Measurements from ENCODE around the gene MICB. TPM values are rescaled to one million over a fixed set of nuclear protein-coding genes. Genes with fewer than 3 reads are reported as not detected.

Gene MICB
- total RNA-seq, 1 donor from 2014 or later = 3.7 TPM

- H3K27me3 ChIP-seq (ENCODE audit: control insufficient read depth, insufficient read depth, low read length) = no peaks in the 10 kb centered on the region
- FAIRE-seq = no peak
- no peaks in the 10 kb centered on the region for H3K36me3 ChIP-seq (ENCODE audit: control insufficient read depth, insufficient read depth, low read length)
- TF ChIP-seq, protein P1, sequence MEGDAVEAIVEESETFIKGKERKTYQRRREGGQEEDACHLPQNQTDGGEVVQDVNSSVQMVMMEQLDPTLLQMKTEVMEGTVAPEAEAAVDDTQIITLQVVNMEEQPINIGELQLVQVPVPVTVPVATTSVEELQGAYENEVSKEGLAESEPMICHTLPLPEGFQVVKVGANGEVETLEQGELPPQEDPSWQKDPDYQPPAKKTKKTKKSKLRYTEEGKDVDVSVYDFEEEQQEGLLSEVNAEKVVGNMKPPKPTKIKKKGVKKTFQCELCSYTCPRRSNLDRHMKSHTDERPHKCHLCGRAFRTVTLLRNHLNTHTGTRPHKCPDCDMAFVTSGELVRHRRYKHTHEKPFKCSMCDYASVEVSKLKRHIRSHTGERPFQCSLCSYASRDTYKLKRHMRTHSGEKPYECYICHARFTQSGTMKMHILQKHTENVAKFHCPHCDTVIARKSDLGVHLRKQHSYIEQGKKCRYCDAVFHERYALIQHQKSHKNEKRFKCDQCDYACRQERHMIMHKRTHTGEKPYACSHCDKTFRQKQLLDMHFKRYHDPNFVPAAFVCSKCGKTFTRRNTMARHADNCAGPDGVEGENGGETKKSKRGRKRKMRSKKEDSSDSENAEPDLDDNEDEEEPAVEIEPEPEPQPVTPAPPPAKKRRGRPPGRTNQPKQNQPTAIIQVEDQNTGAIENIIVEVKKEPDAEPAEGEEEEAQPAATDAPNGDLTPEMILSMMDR (IDR thresholded peaks at IDR 0.05; ENCODE audit: insufficient read depth, low read length, severe bottlenecking) = no peak
- H3K4me3 ChIP-seq (ENCODE audit: low read depth, low read length) = no peak overlapping the region
- no peak for DNase-seq (ENCODE audit: low read depth)
Observed at GRCh38 chr6:31466466-31466865, 31.5 kb upstream of the MICB start.

DNA sequence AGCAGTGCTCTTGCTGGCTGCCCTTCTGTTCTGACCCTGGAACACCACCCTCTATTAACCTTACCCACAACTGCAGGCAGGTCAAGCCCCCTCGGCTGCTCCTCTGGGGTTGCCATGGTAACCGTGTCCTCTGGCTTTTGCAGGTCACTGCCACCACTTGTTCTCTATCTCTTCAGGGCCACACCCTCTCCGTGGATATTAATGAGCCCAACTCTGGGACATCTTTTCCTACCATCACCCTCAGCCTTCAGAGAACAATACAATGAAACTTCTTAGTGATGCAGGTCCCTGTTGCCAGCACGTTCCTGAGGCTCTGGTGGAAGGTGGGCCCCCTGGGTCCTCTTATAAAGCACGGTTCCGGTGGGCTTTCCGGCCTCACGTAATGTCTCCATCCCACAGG, 30.8 kb upstream of the MICB start:
- DNase-seq (ENCODE audit: low read depth) = no peak
- TF ChIP-seq, protein P1 (IDR thresholded peaks at IDR 0.05; ENCODE audit: insufficient read depth, low read length, severe bottlenecking) = no peak
- no peak for FAIRE-seq
- no peaks in the 10 kb centered on the region for H3K27me3 ChIP-seq (ENCODE audit: control insufficient read depth, insufficient read depth, low read length)
- no peak overlapping the region for H3K4me3 ChIP-seq (ENCODE audit: low read depth, low read length)
- no peaks in the 10 kb centered on the region for H3K36me3 ChIP-seq (ENCODE audit: control insufficient read depth, insufficient read depth, low read length)

DNA sequence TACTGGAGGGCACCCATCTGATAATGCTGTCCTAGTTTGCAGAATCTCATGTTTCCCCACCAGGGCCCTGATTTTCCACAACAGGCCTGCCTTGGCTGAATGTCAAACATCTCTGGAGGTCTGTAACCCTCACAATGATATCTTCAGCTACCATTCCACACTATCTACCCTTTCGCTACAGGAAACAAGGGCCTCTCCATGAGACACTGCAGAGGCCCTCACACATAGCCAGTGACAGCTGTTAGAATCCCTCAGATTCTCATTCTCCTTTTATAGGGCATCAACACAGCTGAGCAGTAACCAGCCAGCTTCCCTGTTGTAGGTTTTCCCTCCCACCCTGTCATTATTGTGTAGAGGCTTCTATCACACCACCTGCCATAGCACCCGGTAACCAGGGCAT, 29.6 kb upstream of the MICB start:
- DNase-seq (ENCODE audit: low read depth) (no peak), FAIRE-seq (no peak)
- no peaks in the 10 kb centered on the region for H3K36me3 ChIP-seq (ENCODE audit: control insufficient read depth, insufficient read depth, low read length)
- no peak overlapping the region for H3K4me3 ChIP-seq (ENCODE audit: low read depth, low read length)
- TF ChIP-seq, protein P1 (IDR thresholded peaks at IDR 0.05; ENCODE audit: insufficient read depth, low read length, severe bottlenecking) = no peak
- H3K27me3 ChIP-seq (ENCODE audit: control insufficient read depth, insufficient read depth, low read length) = no peaks in the 10 kb centered on the region

- FAIRE-seq (no peak), DNase-seq (ENCODE audit: low read depth) (no peak)
- Histone ChIP-seq H3K4me3 (ENCODE audit: low read depth, low read length) (no peak overlapping the region), H3K36me3 (ENCODE audit: control insufficient read depth, insufficient read depth, low read length) (no peaks in the 10 kb centered on the region), H3K27me3 (ENCODE audit: control insufficient read depth, insufficient read depth, low read length) (no peaks in the 10 kb centered on the region)
- TF ChIP-seq, protein P1 (IDR thresholded peaks at IDR 0.05; ENCODE audit: insufficient read depth, low read length, severe bottlenecking) = no peak
Observed at GRCh38 chr6:31470801-31471200, 27.1 kb upstream of the MICB start.

DNA sequence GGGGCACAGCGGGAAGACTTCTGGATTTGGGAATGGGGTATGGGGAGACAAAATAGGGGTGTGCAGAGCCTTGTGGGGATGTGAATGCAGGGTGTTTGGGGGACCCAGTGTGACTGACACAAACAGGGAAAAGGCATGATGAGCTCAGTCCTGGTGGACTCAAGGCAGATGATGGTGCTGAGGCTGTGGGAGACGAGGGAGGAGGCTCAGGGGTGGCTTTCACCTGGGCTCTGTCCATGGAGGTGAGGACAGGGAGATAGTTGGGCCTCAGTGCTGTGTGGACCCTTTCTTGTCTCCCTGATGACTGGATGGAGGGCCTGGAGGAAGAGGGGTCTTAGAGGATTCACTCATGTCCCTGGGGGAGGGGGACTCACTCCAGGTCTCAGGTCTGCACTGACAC, 26.2 kb upstream of the MICB start:
- H3K4me3 ChIP-seq (ENCODE audit: low read depth, low read length) = no peak overlapping the region
- DNase-seq (ENCODE audit: low read depth) (no peak), FAIRE-seq (no peak)
- TF ChIP-seq, protein P1 (IDR thresholded peaks at IDR 0.05; ENCODE audit: insufficient read depth, low read length, severe bottlenecking) = no peak
- H3K36me3 ChIP-seq (ENCODE audit: control insufficient read depth, insufficient read depth, low read length) = no peaks in the 10 kb centered on the region
- H3K27me3 ChIP-seq (ENCODE audit: control insufficient read depth, insufficient read depth, low read length) = no peaks in the 10 kb centered on the region

- H3K4me3 ChIP-seq (ENCODE audit: low read depth, low read length) = no peak overlapping the region
- DNase-seq (ENCODE audit: low read depth) (peak; percentile 70), FAIRE-seq (no peak)
- H3K27me3 ChIP-seq (ENCODE audit: control insufficient read depth, insufficient read depth, low read length) = no peaks in the 10 kb centered on the region
- no peaks in the 10 kb centered on the region for H3K36me3 ChIP-seq (ENCODE audit: control insufficient read depth, insufficient read depth, low read length)
- TF ChIP-seq, protein P1 (IDR thresholded peaks at IDR 0.05; ENCODE audit: insufficient read depth, low read length, severe bottlenecking) = no peak
Observed at GRCh38 chr6:31472259-31472658, 25.7 kb upstream of the MICB start.

All from bronchial epithelial cell (primary cell).